ENCODE data around the gene LHX4.

The LHX4 gene

DNA sequence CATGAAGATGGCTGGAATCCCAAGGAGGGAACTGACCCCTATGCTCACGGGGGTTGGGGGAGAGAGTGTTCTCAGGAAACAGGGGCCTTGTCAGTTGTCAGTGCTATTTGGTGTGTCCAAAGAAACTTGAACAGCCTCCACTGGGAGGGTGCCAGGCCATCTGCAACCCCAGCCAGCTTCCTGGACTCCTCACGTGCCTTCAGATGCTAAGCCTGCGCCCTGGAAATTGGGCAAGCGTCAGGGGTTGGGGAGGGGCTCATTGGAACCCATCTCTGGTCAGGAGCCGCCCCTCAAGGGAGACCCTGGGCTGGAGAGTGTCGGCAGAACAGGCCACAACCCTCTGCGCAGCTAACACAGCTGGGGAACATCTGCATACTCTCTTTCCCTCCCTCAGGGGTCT, 13.1 kb upstream of the LHX4 start:
- Histone ChIP-seq H3K4me3 (ENCODE audit: low read depth, low read length) (no peak overlapping the region), H3K27me3 (ENCODE audit: control insufficient read depth, insufficient read depth, low read length) (peaks cover 7% of the 10 kb centered on the region), H3K4me1 (ENCODE audit: control insufficient read depth, insufficient read depth, low read length) (no peaks in the 10 kb centered on the region), H3K9ac (ENCODE audit: low read depth, low read length) (no peak overlapping the region), H3K36me3 (ENCODE audit: control insufficient read depth, insufficient read depth, low read length) (no peaks in the 10 kb centered on the region), H3K9me3 (ENCODE audit: control insufficient read depth, insufficient read depth, low read length) (no peaks in the 10 kb centered on the region)

GRCh38 chr1:180218806-180219765, 11.0 kb upstream of the LHX4 start:
- Histone ChIP-seq H3K4me1 (ENCODE audit: control insufficient read depth, insufficient read depth, low read length) (no peaks in the 10 kb centered on the region), H3K9me3 (ENCODE audit: control insufficient read depth, insufficient read depth, low read length) (no peaks in the 10 kb centered on the region), H3K4me3 (ENCODE audit: low read depth, low read length) (no peak overlapping the region), H3K36me3 (ENCODE audit: control insufficient read depth, insufficient read depth, low read length) (no peaks in the 10 kb centered on the region), H3K27me3 (ENCODE audit: control insufficient read depth, insufficient read depth, low read length) (peaks cover 21% of the 10 kb centered on the region), H3K9ac (ENCODE audit: low read depth, low read length) (no peak overlapping the region)

- Histone ChIP-seq H3K4me3 (ENCODE audit: low read depth, low read length) (no peak overlapping the region), H3K4me1 (ENCODE audit: control insufficient read depth, insufficient read depth, low read length) (no peaks in the 10 kb centered on the region), H3K9ac (ENCODE audit: low read depth, low read length) (no peak overlapping the region), H3K27me3 (ENCODE audit: control insufficient read depth, insufficient read depth, low read length) (peaks cover 27% of the 10 kb centered on the region), H3K36me3 (ENCODE audit: control insufficient read depth, insufficient read depth, low read length) (no peaks in the 10 kb centered on the region), H3K9me3 (ENCODE audit: control insufficient read depth, insufficient read depth, low read length) (no peaks in the 10 kb centered on the region)
Observed at GRCh38 chr1:180219776-180220175, 10.3 kb upstream of the LHX4 start.

DNA sequence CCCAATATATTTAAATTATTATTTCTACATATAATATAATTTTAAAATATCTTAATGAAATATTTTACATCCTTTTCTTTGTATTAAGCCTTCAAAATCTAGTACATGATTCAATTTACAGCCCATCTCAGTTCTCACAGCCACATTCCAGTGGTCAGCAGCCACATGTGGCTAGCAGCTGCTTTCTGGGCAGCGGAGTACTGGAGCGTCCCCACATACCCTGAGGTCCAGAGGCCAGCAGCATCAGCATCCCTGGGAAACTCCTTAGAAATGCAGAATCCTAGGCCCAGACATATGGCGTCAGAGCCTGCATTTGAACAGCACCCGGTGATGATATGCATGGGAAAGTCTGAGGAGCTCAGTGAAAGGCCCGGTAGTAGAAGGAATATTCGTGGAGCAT, 8.6 kb upstream of the LHX4 start:
- Histone ChIP-seq H3K4me1 (ENCODE audit: control insufficient read depth, insufficient read depth, low read length) (peaks cover 4% of the 10 kb centered on the region), H3K36me3 (ENCODE audit: control insufficient read depth, insufficient read depth, low read length) (no peaks in the 10 kb centered on the region), H3K27me3 (ENCODE audit: control insufficient read depth, insufficient read depth, low read length) (peaks cover 39% of the 10 kb centered on the region), H3K9me3 (ENCODE audit: control insufficient read depth, insufficient read depth, low read length) (no peaks in the 10 kb centered on the region), H3K4me3 (ENCODE audit: low read depth, low read length) (no peak overlapping the region), H3K9ac (ENCODE audit: low read depth, low read length) (no peak overlapping the region)

GRCh38 chr1:180224902-180225301, 5.2 kb upstream of the LHX4 start:
- H3K27me3 ChIP-seq (ENCODE audit: control insufficient read depth, insufficient read depth, low read length), result peaks cover 59% of the 10 kb centered on the region
- H3K9ac ChIP-seq (ENCODE audit: low read depth, low read length), result no peak overlapping the region
- no peaks in the 10 kb centered on the region for H3K9me3 ChIP-seq (ENCODE audit: control insufficient read depth, insufficient read depth, low read length)
- no peaks in the 10 kb centered on the region for H3K36me3 ChIP-seq (ENCODE audit: control insufficient read depth, insufficient read depth, low read length)
- no peak overlapping the region for H3K4me3 ChIP-seq (ENCODE audit: low read depth, low read length)
- H3K4me1 ChIP-seq (ENCODE audit: control insufficient read depth, insufficient read depth, low read length), result peaks cover 4% of the 10 kb centered on the region

- H3K4me3 ChIP-seq (ENCODE audit: low read depth, low read length), result no peak overlapping the region
- peaks cover 4% of the 10 kb centered on the region for H3K4me1 ChIP-seq (ENCODE audit: control insufficient read depth, insufficient read depth, low read length)
- no peaks in the 10 kb centered on the region for H3K9me3 ChIP-seq (ENCODE audit: control insufficient read depth, insufficient read depth, low read length)
- H3K27me3 ChIP-seq (ENCODE audit: control insufficient read depth, insufficient read depth, low read length), result peaks cover 59% of the 10 kb centered on the region
- no peaks in the 10 kb centered on the region for H3K36me3 ChIP-seq (ENCODE audit: control insufficient read depth, insufficient read depth, low read length)
- H3K9ac ChIP-seq (ENCODE audit: low read depth, low read length), result no peak overlapping the region
Observed at GRCh38 chr1:180225403-180225802, 4.7 kb upstream of the LHX4 start.

DNA sequence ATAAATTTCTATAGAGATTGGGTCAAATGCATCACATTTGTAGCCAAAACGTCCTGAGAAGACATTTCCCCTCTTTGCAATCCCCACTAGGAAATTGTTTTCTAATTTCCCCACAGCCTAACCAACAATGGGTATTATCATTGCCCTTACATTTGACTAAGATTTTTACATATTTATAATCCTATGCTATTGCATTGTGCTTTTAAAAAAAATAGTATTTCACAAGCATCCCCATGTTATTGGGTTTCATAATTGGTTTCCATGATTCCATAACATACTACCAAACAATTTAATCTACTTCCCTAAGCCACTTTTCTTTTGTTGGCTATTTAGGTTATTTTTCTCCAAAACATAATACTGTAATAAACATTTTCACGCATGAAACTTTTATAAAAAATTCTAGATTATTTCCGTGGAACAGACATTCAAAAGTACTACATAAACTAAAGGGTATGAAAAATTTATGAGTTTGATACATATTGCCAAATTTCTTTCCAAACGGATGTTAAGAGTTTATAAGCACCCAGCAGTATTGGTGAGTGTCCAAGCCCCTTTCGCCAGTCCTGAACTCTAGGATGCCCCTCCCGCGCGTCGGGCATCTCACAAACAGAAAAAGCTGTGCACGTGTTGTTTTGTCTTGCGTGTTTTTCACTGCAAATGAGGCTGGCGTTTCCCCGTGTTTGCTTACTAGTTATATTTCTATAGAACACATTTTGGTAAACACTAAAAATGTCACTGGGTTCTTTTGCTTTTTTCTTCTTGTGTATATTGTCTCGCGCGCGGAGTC, 2.0 kb upstream of the LHX4 start:
- H3K4me3 ChIP-seq (ENCODE audit: low read depth, low read length), result peak overlapping the region; percentile 42
- peaks cover 75% of the 10 kb centered on the region for H3K27me3 ChIP-seq (ENCODE audit: control insufficient read depth, insufficient read depth, low read length)
- no peaks in the 10 kb centered on the region for H3K9me3 ChIP-seq (ENCODE audit: control insufficient read depth, insufficient read depth, low read length)
- no peak overlapping the region for H3K9ac ChIP-seq (ENCODE audit: low read depth, low read length)
- peaks cover 12% of the 10 kb centered on the region for H3K4me1 ChIP-seq (ENCODE audit: control insufficient read depth, insufficient read depth, low read length)
- no peaks in the 10 kb centered on the region for H3K36me3 ChIP-seq (ENCODE audit: control insufficient read depth, insufficient read depth, low read length)

GRCh38 chr1:180228648-180229482, 1.2 kb upstream of the LHX4 start:
- H3K4me3 ChIP-seq (ENCODE audit: low read depth, low read length), result peak overlapping the region; percentile 42
- no peaks in the 10 kb centered on the region for H3K9me3 ChIP-seq (ENCODE audit: control insufficient read depth, insufficient read depth, low read length)
- H3K4me1 ChIP-seq (ENCODE audit: control insufficient read depth, insufficient read depth, low read length), result peaks cover 12% of the 10 kb centered on the region
- H3K36me3 ChIP-seq (ENCODE audit: control insufficient read depth, insufficient read depth, low read length), result no peaks in the 10 kb centered on the region
- peaks cover 79% of the 10 kb centered on the region for H3K27me3 ChIP-seq (ENCODE audit: control insufficient read depth, insufficient read depth, low read length)
- H3K9ac ChIP-seq (ENCODE audit: low read depth, low read length), result no peak overlapping the region

DNA sequence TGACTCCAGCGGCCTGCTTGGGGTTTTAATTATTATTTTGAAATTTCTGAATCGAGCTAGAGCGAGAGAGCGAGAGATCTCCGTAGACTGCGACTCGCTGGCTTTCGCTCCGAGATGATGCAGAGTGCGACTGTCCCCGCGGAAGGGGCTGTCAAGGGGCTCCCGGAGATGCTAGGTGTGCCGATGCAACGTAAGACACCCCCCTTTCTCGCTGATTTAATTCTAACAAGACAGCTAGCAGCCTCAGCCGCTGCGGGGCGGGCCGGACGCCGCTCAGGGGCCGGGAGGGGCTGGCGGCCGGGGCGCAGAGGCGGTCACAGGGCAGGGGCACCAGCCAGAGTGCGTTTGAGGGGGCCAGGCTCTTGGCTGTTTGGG, 339 bp downstream of the LHX4 start:
- Histone ChIP-seq H3K9ac (ENCODE audit: low read depth, low read length) (no peak overlapping the region), H3K27me3 (ENCODE audit: control insufficient read depth, insufficient read depth, low read length) (peaks cover 85% of the 10 kb centered on the region), H3K9me3 (ENCODE audit: control insufficient read depth, insufficient read depth, low read length) (no peaks in the 10 kb centered on the region), H3K4me1 (ENCODE audit: control insufficient read depth, insufficient read depth, low read length) (peaks cover 10% of the 10 kb centered on the region), H3K36me3 (ENCODE audit: control insufficient read depth, insufficient read depth, low read length) (no peaks in the 10 kb centered on the region), H3K4me3 (ENCODE audit: low read depth, low read length) (peak overlapping the region; percentile 73)

DNA sequence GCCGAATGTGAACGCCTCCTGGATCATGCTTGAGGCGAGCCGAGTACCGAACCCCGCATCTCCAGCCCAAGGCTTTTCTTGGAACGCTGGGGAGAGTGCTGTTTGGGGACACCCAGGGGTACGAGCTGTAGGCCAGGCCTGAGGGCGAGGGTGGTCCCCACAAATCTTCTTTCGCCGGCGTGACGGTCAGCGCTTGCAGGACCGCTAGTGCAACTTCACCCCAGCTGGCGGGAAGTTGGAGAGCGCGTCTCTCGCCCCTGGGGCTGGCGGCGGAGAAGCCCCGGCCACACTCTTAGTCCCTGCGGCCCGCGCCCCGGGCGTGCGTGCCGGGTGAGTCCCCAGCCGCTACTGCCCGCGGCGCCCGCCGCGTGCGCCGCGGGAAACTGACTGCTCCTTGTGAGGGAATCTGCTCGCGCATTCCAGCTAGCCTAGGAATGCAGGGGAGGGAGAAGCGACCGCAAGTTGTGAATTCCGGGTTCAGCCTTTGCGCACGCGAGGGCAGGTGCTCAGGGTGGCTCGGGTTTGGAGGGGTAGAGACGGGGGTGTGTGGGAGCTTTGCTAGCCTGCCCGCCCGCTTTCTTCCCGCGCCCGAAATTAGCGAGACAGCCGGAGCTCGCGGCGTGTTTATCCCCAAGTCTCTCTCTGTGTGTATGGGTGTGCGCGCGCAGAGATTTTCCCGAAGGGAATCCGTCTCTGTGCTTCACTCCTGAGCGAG, 884 bp downstream of the LHX4 start:
- no peak overlapping the region for H3K9ac ChIP-seq (ENCODE audit: low read depth, low read length)
- H3K4me3 ChIP-seq (ENCODE audit: low read depth, low read length), result peak overlapping the region; percentile 73
- H3K4me1 ChIP-seq (ENCODE audit: control insufficient read depth, insufficient read depth, low read length), result peaks cover 9% of the 10 kb centered on the region
- H3K36me3 ChIP-seq (ENCODE audit: control insufficient read depth, insufficient read depth, low read length), result no peaks in the 10 kb centered on the region
- no peaks in the 10 kb centered on the region for H3K9me3 ChIP-seq (ENCODE audit: control insufficient read depth, insufficient read depth, low read length)
- peaks cover 86% of the 10 kb centered on the region for H3K27me3 ChIP-seq (ENCODE audit: control insufficient read depth, insufficient read depth, low read length)

GRCh38 chr1:180231506-180231921, 1.4 kb downstream of the LHX4 start:
- no peaks in the 10 kb centered on the region for H3K36me3 ChIP-seq (ENCODE audit: control insufficient read depth, insufficient read depth, low read length)
- no peak overlapping the region for H3K9ac ChIP-seq (ENCODE audit: low read depth, low read length)
- H3K27me3 ChIP-seq (ENCODE audit: control insufficient read depth, insufficient read depth, low read length), result peaks cover 86% of the 10 kb centered on the region
- no peaks in the 10 kb centered on the region for H3K9me3 ChIP-seq (ENCODE audit: control insufficient read depth, insufficient read depth, low read length)
- peaks cover 14% of the 10 kb centered on the region for H3K4me1 ChIP-seq (ENCODE audit: control insufficient read depth, insufficient read depth, low read length)
- H3K4me3 ChIP-seq (ENCODE audit: low read depth, low read length), result peak overlapping the region; percentile 73
